Transverse colon (tissue), 3 donors: ENCODE measurements around the gene EP300.

Experiments
- EP300 ChIP-seq: sonication (generic); formaldehyde crosslinking; IDR thresholded peaks from one replicate; pipeline ENCODE4 v1.6.1; 2017; ENCODE audit warnings: antibody characterized with exemption, low read depth
- TF ChIP-seq, protein P1 (sequence below), 5 experiments: fragments of 200-600 bp in 3 of 5; fragments of 450-650 bp in 2 of 5; sonication (generic) in 3 of 5; IDR thresholded peaks; 1 replicate in 2 of 5; 2 replicates in 3 of 5; pipeline ENCODE4 v1.5.1; 2016 to 2017; ENCODE audit warnings: antibody characterized with exemption in 5 of 5, inconsistent platforms in 3 of 5, mild to moderate bottlenecking in 2 of 5, moderate library complexity in 1 of 5

DNA sequence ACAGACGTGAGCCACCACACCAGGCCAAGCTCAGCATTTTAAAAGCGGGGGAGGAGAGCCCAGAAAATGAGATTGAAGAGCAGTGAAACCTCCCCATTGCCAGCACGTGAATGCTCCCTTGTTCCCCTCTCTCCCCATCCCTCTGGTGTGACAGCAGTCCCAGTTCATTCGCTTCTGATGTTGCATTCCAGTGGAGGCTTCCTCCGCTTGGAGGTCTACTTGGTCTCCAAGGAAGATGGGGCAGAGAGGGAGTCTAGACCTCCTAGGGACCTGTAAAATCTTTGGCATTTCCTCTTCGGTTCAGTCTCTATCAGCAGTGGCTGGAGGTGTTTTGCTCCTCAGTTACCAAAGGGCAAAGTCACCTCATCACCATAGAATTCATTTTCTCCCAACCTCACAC, 30.2 kb upstream of the EP300 start:
- TF ChIP-seq EP300: no peak
- TF ChIP-seq, protein P1, sequence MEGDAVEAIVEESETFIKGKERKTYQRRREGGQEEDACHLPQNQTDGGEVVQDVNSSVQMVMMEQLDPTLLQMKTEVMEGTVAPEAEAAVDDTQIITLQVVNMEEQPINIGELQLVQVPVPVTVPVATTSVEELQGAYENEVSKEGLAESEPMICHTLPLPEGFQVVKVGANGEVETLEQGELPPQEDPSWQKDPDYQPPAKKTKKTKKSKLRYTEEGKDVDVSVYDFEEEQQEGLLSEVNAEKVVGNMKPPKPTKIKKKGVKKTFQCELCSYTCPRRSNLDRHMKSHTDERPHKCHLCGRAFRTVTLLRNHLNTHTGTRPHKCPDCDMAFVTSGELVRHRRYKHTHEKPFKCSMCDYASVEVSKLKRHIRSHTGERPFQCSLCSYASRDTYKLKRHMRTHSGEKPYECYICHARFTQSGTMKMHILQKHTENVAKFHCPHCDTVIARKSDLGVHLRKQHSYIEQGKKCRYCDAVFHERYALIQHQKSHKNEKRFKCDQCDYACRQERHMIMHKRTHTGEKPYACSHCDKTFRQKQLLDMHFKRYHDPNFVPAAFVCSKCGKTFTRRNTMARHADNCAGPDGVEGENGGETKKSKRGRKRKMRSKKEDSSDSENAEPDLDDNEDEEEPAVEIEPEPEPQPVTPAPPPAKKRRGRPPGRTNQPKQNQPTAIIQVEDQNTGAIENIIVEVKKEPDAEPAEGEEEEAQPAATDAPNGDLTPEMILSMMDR (IDR thresholded peaks at IDR 0.05): no peak
